GM23338 (cell line): ENCODE measurements around the gene REXO5.

Experiments
- CREB1 ChIP-seq: fragments of 250-450 bp; sonication (Bioruptor Pico); IDR thresholded peaks from 2 replicates; pipeline ENCODE4 v1.5.0; 2020; ENCODE audit warnings: low read depth, mild to moderate bottlenecking, moderate library complexity
- CTCF ChIP-seq, 2 experiments: fragments of 200-600 bp in 1 of 2; sonication (generic) in 1 of 2; conservative IDR thresholded peaks; 2 replicates each; pipeline versions ENCODE4 v1.5.1 to v1.6.1; 2016 to 2017; ENCODE audit warnings: antibody characterized with exemption in 2 of 2, low read depth in 2 of 2, mild to moderate bottlenecking in 2 of 2, moderate library complexity in 1 of 2
- ETS1 ChIP-seq: IDR thresholded peaks from 2 replicates; pipeline ENCODE4 v1.6.1; 2016; ENCODE audit warnings: antibody characterized with exemption
- EZH2 ChIP-seq: fragments of 200-600 bp; sonication (generic); IDR thresholded peaks from one replicate; pipeline ENCODE4 v1.8.0; 2017; ENCODE audit warnings: antibody characterized with exemption, mild to moderate bottlenecking, low read depth; ENCODE audit not compliant: unreplicated experiment
- EZH2phosphoT487 ChIP-seq: fragments of 200-600 bp; sonication (generic); IDR thresholded peaks from one replicate; pipeline ENCODE4 v1.8.1; 2018; ENCODE audit warnings: antibody characterized with exemption; ENCODE audit not compliant: unreplicated experiment
- JUNB ChIP-seq: IDR thresholded peaks from one replicate; pipeline ENCODE4 v1.6.1; 2016; ENCODE audit warnings: antibody characterized with exemption; ENCODE audit not compliant: unreplicated experiment
- NANOG ChIP-seq: IDR thresholded peaks from 2 replicates; pipeline ENCODE4 v1.6.1; 2016; ENCODE audit warnings: antibody characterized with exemption, borderline replicate concordance
- POLR2AphosphoS5 ChIP-seq: IDR thresholded peaks from 2 replicates; pipeline ENCODE4 v1.6.1; 2016; ENCODE audit warnings: antibody characterized with exemption, low read depth
- REST ChIP-seq: IDR thresholded peaks from one replicate; pipeline ENCODE4 v1.6.1; 2018; ENCODE audit warnings: antibody characterized with exemption; ENCODE audit not compliant: unreplicated experiment
- STAT1 ChIP-seq: IDR thresholded peaks from one replicate; pipeline ENCODE4 v1.6.1; 2016; ENCODE audit warnings: antibody characterized with exemption; ENCODE audit not compliant: unreplicated experiment
- ZNF114 ChIP-seq: fragments of 250-450 bp; sonication (Bioruptor Pico); IDR thresholded peaks from 2 replicates; pipeline ENCODE4 v1.5.0; 2020; ENCODE audit warnings: mild to moderate bottlenecking, moderate library complexity
- ZNF331 ChIP-seq: fragments of 250-450 bp; sonication (Bioruptor Pico); IDR thresholded peaks from 2 replicates; pipeline ENCODE4 v1.5.0; 2020; ENCODE audit warnings: low read depth, mild to moderate bottlenecking, moderate library complexity
- ZNF462 ChIP-seq: fragments of 250-450 bp; sonication (Bioruptor Pico); IDR thresholded peaks from 2 replicates; pipeline ENCODE4 v1.5.0; 2020; ENCODE audit warnings: mild to moderate bottlenecking, moderate library complexity

GRCh38 chr16:20844588-20844987, 38.3 kb downstream of the REXO5 start:
- TF ChIP-seq POLR2AphosphoS5, result no peak
- TF ChIP-seq CTCF (conservative IDR thresholded peaks at IDR 0.05; ENCODE audit: low read depth in 2 of 2), result no peak
- no peak for TF ChIP-seq REST
- no peak for TF ChIP-seq EZH2
- TF ChIP-seq ZNF114, result no peak
- TF ChIP-seq ZNF331, result no peak
- TF ChIP-seq CREB1, result no peak
- TF ChIP-seq ETS1, result no peak
- TF ChIP-seq ZNF462 (CRISPR knock-in tag), result no peak
- no peak for TF ChIP-seq STAT1
- TF ChIP-seq EZH2phosphoT487, result no peak
- no peak for TF ChIP-seq JUNB
- no peak for TF ChIP-seq NANOG
